COLO829 (cell line): ENCODE measurements around the gene MRPL34.
A peak's percentile ranks its signal among the peaks of the same experiment; 100 is the strongest.
"Not testable (repeated sequence)": the region's sequence is repeated elsewhere in the genome, so short reads cannot be mapped to it uniquely, and the experiment has no call there.

Experiments used
- DNase-seq: peaks from one replicate; pipeline ENCODE4 v3.0.0; 2012; ENCODE audit warnings: low spot score

Gene MRPL34

GRCh38 chr19:17305517-17306284, at the start of gene MRPL34:
Gene MRPL34, plus strand, starts transcription at chr19:17305872. Its CDS starts 21 bp downstream, at chr19:17305893.
- DNase-seq: peak; percentile 98

- DNase-seq: no peak
Observed at GRCh38 chr19:17256130-17256529, 49.5 kb upstream of the MRPL34 start.

- no peak for DNase-seq
Observed at GRCh38 chr19:17259118-17259780, 46.4 kb upstream of the MRPL34 start.

- DNase-seq: no peak
Observed at GRCh38 chr19:17259934-17260333, 45.7 kb upstream of the MRPL34 start.

GRCh38 chr19:17260842-17261325, 44.8 kb upstream of the MRPL34 start:
- DNase-seq: peak; percentile 85

- DNase-seq: no peak
Observed at GRCh38 chr19:17262557-17262956, 43.1 kb upstream of the MRPL34 start.

GRCh38 chr19:17263712-17264640, 41.7 kb upstream of the MRPL34 start:
- DNase-seq: no peak

GRCh38 chr19:17264641-17264979, 41.1 kb upstream of the MRPL34 start, which contains the start of gene USHBP1:
Gene USHBP1, minus strand, starts transcription at chr19:17264745. Its CDS starts 446 bp downstream, at chr19:17264299.
- no peak for DNase-seq

- DNase-seq: no peak
Observed at GRCh38 chr19:17266026-17266425, 39.6 kb upstream of the MRPL34 start.

- no peak for DNase-seq
Observed at GRCh38 chr19:17266589-17266974, 39.1 kb upstream of the MRPL34 start.

GRCh38 chr19:17266975-17267788, 38.5 kb upstream of the MRPL34 start, which contains the start of gene BABAM1:
Gene BABAM1, plus strand, starts transcription at chr19:17267443. Its CDS starts 1,364 bp downstream, at chr19:17268807.
- DNase-seq: peak; percentile 98

GRCh38 chr19:17268754-17269153, 36.9 kb upstream of the MRPL34 start:
- DNase-seq: no peak

- DNase-seq: not testable (repeated sequence)
Observed at GRCh38 chr19:17274892-17275291, 30.8 kb upstream of the MRPL34 start.

- no peak for DNase-seq
Observed at GRCh38 chr19:17275441-17276175, 30.1 kb upstream of the MRPL34 start.

GRCh38 chr19:17279436-17279835, 26.2 kb upstream of the MRPL34 start:
- DNase-seq: no peak

GRCh38 chr19:17281391-17282304, 24.0 kb upstream of the MRPL34 start, which contains the start of gene ANKLE1:
Gene ANKLE1, plus strand, starts transcription at chr19:17281901. Its CDS starts 20 bp downstream, at chr19:17281921.
- no peak for DNase-seq

- DNase-seq: peak; percentile 63
Observed at GRCh38 chr19:17282488-17283125, 23.1 kb upstream of the MRPL34 start.

GRCh38 chr19:17283504-17283996, 22.1 kb upstream of the MRPL34 start:
- no peak for DNase-seq
